GM18502 (cell line): ENCODE results near the gene SNORC.

Source experiments
- ATAC-seq: cut with Tn5 transposase; IDR thresholded peaks from one replicate; pipeline ENCODE4 v1.9.1; 2021; ENCODE audit warnings: mild to moderate bottlenecking; ENCODE audit not compliant: unreplicated experiment, poor library complexity

SNORC gene

GRCh38 chr2:232866104-232866503, 4.0 kb upstream of the SNORC start:
- no peak for ATAC-seq

GRCh38 chr2:232869138-232870017, 686 bp upstream of the SNORC start:
- ATAC-seq = no peak

GRCh38 chr2:232870766-232871371, 805 bp downstream of the SNORC start:
- ATAC-seq = no peak

- ATAC-seq = no peak
Observed at GRCh38 chr2:232871418-232871834, 1.4 kb downstream of the SNORC start.

GRCh38 chr2:232871835-232872736, 2.0 kb downstream of the SNORC start:
- no peak for ATAC-seq

- no peak for ATAC-seq
Observed at GRCh38 chr2:232872826-232873225, 2.8 kb downstream of the SNORC start.

- no peak for ATAC-seq
Observed at GRCh38 chr2:232873292-232873908, 3.3 kb downstream of the SNORC start.

GRCh38 chr2:232873909-232874641, 4.0 kb downstream of the SNORC start:
- ATAC-seq = no peak

GRCh38 chr2:232874677-232875223, 4.7 kb downstream of the SNORC start:
- no peak for ATAC-seq

- ATAC-seq = no peak
Observed at GRCh38 chr2:232875256-232876121, 5.4 kb downstream of the SNORC start.

GRCh38 chr2:232876161-232876977, 6.3 kb downstream of the SNORC start:
- no peak for ATAC-seq

- ATAC-seq = no peak
Observed at GRCh38 chr2:232876978-232877441, 6.9 kb downstream of the SNORC start.

- no peak for ATAC-seq
Observed at GRCh38 chr2:232877940-232878511, 8.0 kb downstream of the SNORC start.

- no peak for ATAC-seq
Observed at GRCh38 chr2:232878855-232879617, 9.0 kb downstream of the SNORC start.

- ATAC-seq = no peak
Observed at GRCh38 chr2:232879618-232880494, 9.8 kb downstream of the SNORC start.
